Activated naive CD8-positive, alpha-beta T cell treated with anti-CD3 and anti-CD28 coated beads, Interleukin-2, amount 50 U/mL, for 24 hours (primary cell): ENCODE data around the gene ABCC8.

ENCODE experiments used
- ATAC-seq: fragments of 150-1000 bp; cut with Tn5 transposase; one replicate; pipeline ENCODE4 v1.10.0; 2021
- DNase-seq: peaks from one replicate; pipeline ENCODE4 v3.0.0; 2021
- H3K27ac Mint-ChIP-seq: one replicate; pipeline ENCODE4 v1.8.0; 2021; ENCODE audit warnings: mild to moderate bottlenecking, mixed read lengths
- H3K27me3 Mint-ChIP-seq: one replicate; pipeline ENCODE4 v1.8.0; 2021; ENCODE audit warnings: mixed read lengths
- H3K36me3 Mint-ChIP-seq: one replicate; pipeline ENCODE4 v1.8.0; 2021; ENCODE audit warnings: low read depth, mixed read lengths
- H3K4me1 Mint-ChIP-seq: one replicate; pipeline ENCODE4 v1.8.0; 2021; ENCODE audit warnings: mixed read lengths
- H3K4me3 Mint-ChIP-seq: one replicate; pipeline ENCODE4 v1.8.0; 2021; ENCODE audit warnings: mild to moderate bottlenecking, moderate library complexity, mixed read lengths
- H3K9me3 Mint-ChIP-seq: one replicate; pipeline ENCODE4 v1.8.0; 2021; ENCODE audit warnings: mixed read lengths

ABCC8 gene

GRCh38 chr11:17402486-17402885 lies 74.2 kb downstream of the ABCC8 start:
- ATAC-seq (no peak), DNase-seq (no peak)
- H3K9me3 Mint-ChIP-seq = no peaks in the 10 kb centered on the region
- no peak overlapping the region for H3K4me3 Mint-ChIP-seq
- H3K27ac Mint-ChIP-seq = no peak overlapping the region
- no peaks in the 10 kb centered on the region for H3K27me3 Mint-ChIP-seq
- no peaks in the 10 kb centered on the region for H3K36me3 Mint-ChIP-seq
- peaks cover 6% of the 10 kb centered on the region for H3K4me1 Mint-ChIP-seq

- Mint-ChIP-seq H3K27me3 (no peaks in the 10 kb centered on the region), H3K9me3 (no peaks in the 10 kb centered on the region), H3K4me1 (peaks cover 6% of the 10 kb centered on the region), H3K36me3 (no peaks in the 10 kb centered on the region), H3K27ac (no peak overlapping the region), H3K4me3 (no peak overlapping the region)
- DNase-seq (no peak), ATAC-seq (no peak)
Measured at GRCh38 chr11:17401841-17402240, 74.8 kb downstream of the ABCC8 start.

GRCh38 chr11:17401316-17401715 lies 75.3 kb downstream of the ABCC8 start:
- ATAC-seq = no peak
- Mint-ChIP-seq H3K4me1 (peaks cover 6% of the 10 kb centered on the region), H3K9me3 (no peaks in the 10 kb centered on the region), H3K36me3 (no peaks in the 10 kb centered on the region), H3K27me3 (no peaks in the 10 kb centered on the region), H3K4me3 (no peak overlapping the region), H3K27ac (no peak overlapping the region)
- DNase-seq = no peak

GRCh38 chr11:17400048-17400775 lies 76.4 kb downstream of the ABCC8 start:
- no peak overlapping the region for H3K27ac Mint-ChIP-seq
- H3K4me3 Mint-ChIP-seq = no peak overlapping the region
- peaks cover 6% of the 10 kb centered on the region for H3K4me1 Mint-ChIP-seq
- DNase-seq = no peak
- no peak for ATAC-seq
- H3K36me3 Mint-ChIP-seq = no peaks in the 10 kb centered on the region
- H3K9me3 Mint-ChIP-seq = no peaks in the 10 kb centered on the region
- no peaks in the 10 kb centered on the region for H3K27me3 Mint-ChIP-seq

GRCh38 chr11:17399236-17399635 lies 77.4 kb downstream of the ABCC8 start:
- Mint-ChIP-seq H3K36me3 (no peaks in the 10 kb centered on the region), H3K4me3 (no peak overlapping the region), H3K4me1 (peaks cover 6% of the 10 kb centered on the region), H3K27ac (no peak overlapping the region), H3K9me3 (no peaks in the 10 kb centered on the region), H3K27me3 (no peaks in the 10 kb centered on the region)
- DNase-seq (no peak), ATAC-seq (no peak)

- H3K27me3 Mint-ChIP-seq = no peaks in the 10 kb centered on the region
- peaks cover 6% of the 10 kb centered on the region for H3K4me1 Mint-ChIP-seq
- no peak for DNase-seq
- no peak overlapping the region for H3K4me3 Mint-ChIP-seq
- H3K27ac Mint-ChIP-seq = no peak overlapping the region
- H3K36me3 Mint-ChIP-seq = no peaks in the 10 kb centered on the region
- no peaks in the 10 kb centered on the region for H3K9me3 Mint-ChIP-seq
- ATAC-seq = no peak
Measured at GRCh38 chr11:17397311-17398002, 79.2 kb downstream of the ABCC8 start.

- no peak for ATAC-seq
- DNase-seq = no peak
- Mint-ChIP-seq H3K27ac (no peak overlapping the region), H3K27me3 (no peaks in the 10 kb centered on the region), H3K36me3 (no peaks in the 10 kb centered on the region), H3K4me1 (peaks cover 6% of the 10 kb centered on the region), H3K4me3 (no peak overlapping the region), H3K9me3 (no peaks in the 10 kb centered on the region)
Measured at GRCh38 chr11:17396598-17397310, 79.9 kb downstream of the ABCC8 start.

GRCh38 chr11:17395978-17396377 lies 80.7 kb downstream of the ABCC8 start:
- Mint-ChIP-seq H3K27ac (no peak overlapping the region), H3K4me3 (no peak overlapping the region), H3K27me3 (no peaks in the 10 kb centered on the region), H3K4me1 (peaks cover 5% of the 10 kb centered on the region), H3K36me3 (no peaks in the 10 kb centered on the region), H3K9me3 (no peaks in the 10 kb centered on the region)
- ATAC-seq = no peak
- DNase-seq = no peak

GRCh38 chr11:17395554-17395961 lies 81.1 kb downstream of the ABCC8 start:
- Mint-ChIP-seq H3K4me3 (no peak overlapping the region), H3K9me3 (no peaks in the 10 kb centered on the region), H3K27ac (no peak overlapping the region), H3K4me1 (peaks cover 2% of the 10 kb centered on the region), H3K36me3 (no peaks in the 10 kb centered on the region), H3K27me3 (no peaks in the 10 kb centered on the region)
- ATAC-seq (no peak), DNase-seq (no peak)

GRCh38 chr11:17394743-17395390 lies 81.8 kb downstream of the ABCC8 start:
- H3K27me3 Mint-ChIP-seq = no peaks in the 10 kb centered on the region
- no peak overlapping the region for H3K4me3 Mint-ChIP-seq

GRCh38 chr11:17393472-17393871 lies 83.2 kb downstream of the ABCC8 start:
- Mint-ChIP-seq H3K27me3 (no peaks in the 10 kb centered on the region), H3K9me3 (no peaks in the 10 kb centered on the region), H3K4me3 (no peak overlapping the region), H3K27ac (no peak overlapping the region), H3K36me3 (no peaks in the 10 kb centered on the region), H3K4me1 (peaks cover 5% of the 10 kb centered on the region)
- ATAC-seq (no peak), DNase-seq (no peak)

More at GRCh38 chr11:17394743-17395390, 81.8 kb downstream of the ABCC8 start:
- no peak overlapping the region for H3K27ac Mint-ChIP-seq
- no peaks in the 10 kb centered on the region for H3K36me3 Mint-ChIP-seq
- DNase-seq (no peak), ATAC-seq (no peak)
- no peaks in the 10 kb centered on the region for H3K9me3 Mint-ChIP-seq
- peaks cover 3% of the 10 kb centered on the region for H3K4me1 Mint-ChIP-seq

- no peak overlapping the region for H3K4me3 Mint-ChIP-seq
- no peak overlapping the region for H3K27ac Mint-ChIP-seq
- no peaks in the 10 kb centered on the region for H3K9me3 Mint-ChIP-seq
- no peaks in the 10 kb centered on the region for H3K27me3 Mint-ChIP-seq
- DNase-seq (no peak), ATAC-seq (no peak)
- peaks cover 5% of the 10 kb centered on the region for H3K4me1 Mint-ChIP-seq
- H3K36me3 Mint-ChIP-seq = no peaks in the 10 kb centered on the region
Measured at GRCh38 chr11:17392872-17393271, 83.8 kb downstream of the ABCC8 start.

GRCh38 chr11:17391493-17392355 lies 84.9 kb downstream of the ABCC8 start:
- ATAC-seq (no peak), DNase-seq (no peak)
- H3K27me3 Mint-ChIP-seq = peaks cover 3% of the 10 kb centered on the region
- H3K36me3 Mint-ChIP-seq = no peaks in the 10 kb centered on the region
- no peak overlapping the region for H3K27ac Mint-ChIP-seq
- no peak overlapping the region for H3K4me3 Mint-ChIP-seq
- H3K4me1 Mint-ChIP-seq = peaks cover 7% of the 10 kb centered on the region
- no peaks in the 10 kb centered on the region for H3K9me3 Mint-ChIP-seq
